HG03175 (cell line): ENCODE measurements around the gene SERAC1.

ENCODE experiments used
- ATAC-seq: cut with Tn5 transposase; IDR thresholded peaks from one replicate; pipeline ENCODE4 v1.9.1; 2021; ENCODE audit warnings: mild to moderate bottlenecking, moderate library complexity; ENCODE audit not compliant: unreplicated experiment

The SERAC1 gene

DNA sequence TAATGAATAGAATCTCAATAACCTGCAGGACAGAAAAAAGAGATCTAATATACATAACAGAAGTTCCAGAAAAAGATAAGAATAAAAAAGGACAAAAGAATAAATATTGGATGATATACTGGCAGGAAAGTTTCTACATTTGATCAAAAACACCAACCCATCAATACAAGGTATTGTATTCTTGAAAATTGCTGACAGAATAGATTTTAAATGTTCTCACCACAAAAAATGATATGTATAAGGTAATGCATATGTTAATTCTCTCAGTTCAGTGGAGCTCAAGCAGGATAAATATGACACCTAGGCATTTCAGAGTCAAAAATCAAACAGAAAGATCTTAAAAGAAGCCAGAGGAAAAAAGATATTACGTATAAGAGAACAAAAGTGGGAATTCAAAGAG, 43.8 kb downstream of the SERAC1 start:
- ATAC-seq, result no peak

DNA sequence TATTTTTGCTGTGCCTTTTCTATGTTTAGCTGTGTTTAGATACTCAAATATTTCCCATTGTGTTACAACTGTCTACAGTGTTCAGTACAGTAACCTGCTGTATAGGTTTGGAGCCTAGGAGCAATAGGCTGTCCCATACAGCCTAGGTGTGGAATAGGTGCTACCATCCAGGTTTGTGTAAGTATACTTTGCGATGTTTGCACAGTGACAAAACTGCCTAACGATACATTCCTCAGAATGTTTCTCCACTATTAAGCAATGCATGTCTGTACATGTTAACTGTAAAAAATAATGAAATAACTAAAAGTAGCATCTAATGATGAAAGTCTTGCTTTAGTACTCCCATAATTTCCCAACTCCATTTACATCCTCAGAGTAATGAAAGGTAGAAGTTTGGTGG, 46.0 kb downstream of the SERAC1 start:
- no peak for ATAC-seq

DNA sequence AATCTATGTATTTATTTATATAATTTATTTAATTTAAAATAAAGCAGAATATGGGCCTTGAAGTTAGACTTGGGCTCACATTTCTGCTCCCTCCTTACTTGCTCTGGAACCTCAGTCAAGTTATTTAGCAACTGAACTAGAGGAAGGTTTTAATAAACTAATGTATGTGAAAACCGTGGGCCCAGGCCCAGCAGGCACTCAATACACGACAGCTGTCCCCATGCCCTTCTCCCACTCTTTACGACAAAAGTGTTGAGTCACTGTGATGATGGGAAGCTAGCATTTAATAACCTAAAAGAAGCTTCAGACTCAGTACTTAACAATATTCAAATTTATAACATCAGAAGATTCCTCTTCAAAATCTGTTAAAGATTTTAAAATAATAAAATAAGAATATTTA, 46.7 kb downstream of the SERAC1 start:
- no peak for ATAC-seq

DNA sequence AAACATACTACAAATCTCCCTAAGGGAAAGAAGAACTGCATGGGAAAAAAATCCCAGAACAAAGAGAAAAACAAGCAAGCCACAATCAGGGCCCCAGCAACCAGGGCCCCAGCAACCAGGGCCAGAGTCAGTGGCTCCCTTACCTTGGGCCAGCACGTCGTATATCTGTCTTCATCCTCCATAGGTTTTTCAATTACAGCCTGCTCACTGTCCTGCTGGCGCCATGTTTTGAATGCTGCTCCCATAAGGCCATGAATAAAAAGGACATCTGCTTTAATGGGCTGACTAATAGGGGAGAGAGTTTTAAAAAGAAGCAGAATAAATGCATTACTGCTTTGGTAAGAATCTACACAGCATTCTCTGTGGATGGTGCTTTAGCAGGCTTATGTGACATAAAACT, 49.2 kb downstream of the SERAC1 start:
- ATAC-seq, result no peak

DNA sequence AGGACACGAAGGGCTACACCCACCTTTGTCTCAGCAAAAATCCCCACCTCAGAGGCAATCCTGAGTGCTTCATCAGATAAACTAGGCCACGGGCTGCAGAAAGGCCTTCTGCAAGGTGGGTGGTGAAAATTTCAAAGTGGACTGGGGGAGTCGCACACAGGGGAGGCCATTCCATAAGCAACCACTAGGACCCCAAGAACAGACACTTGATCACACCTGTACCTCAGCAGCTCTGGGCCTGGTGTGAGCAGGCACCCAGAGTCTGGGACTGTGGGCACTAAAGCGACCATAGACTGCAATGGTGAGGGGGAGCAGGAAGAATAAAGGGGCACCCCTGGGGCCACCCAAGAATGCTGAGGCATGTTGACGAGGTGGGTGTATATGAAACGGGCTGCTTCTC, 52.6 kb downstream of the SERAC1 start:
- ATAC-seq, result no peak

DNA sequence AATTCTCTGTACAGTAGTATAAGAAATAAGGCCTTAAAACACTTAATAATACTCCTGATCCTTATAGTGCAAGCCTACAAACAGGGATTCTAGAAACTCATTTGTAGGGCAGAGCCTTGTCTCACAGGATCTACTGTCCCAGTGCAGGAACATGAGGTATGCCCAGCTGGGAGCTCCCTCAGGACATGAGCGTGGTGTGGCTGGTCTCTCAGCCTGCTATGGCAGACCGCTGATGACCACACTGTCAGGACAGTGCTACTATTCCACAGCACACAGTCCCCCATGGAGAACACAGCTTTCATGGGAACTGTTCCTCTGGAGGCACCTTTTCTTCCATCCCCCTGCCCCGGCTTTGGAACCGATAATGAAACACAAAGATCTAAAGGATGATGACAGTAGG, 53.0 kb downstream of the SERAC1 start:
- no peak for ATAC-seq

DNA sequence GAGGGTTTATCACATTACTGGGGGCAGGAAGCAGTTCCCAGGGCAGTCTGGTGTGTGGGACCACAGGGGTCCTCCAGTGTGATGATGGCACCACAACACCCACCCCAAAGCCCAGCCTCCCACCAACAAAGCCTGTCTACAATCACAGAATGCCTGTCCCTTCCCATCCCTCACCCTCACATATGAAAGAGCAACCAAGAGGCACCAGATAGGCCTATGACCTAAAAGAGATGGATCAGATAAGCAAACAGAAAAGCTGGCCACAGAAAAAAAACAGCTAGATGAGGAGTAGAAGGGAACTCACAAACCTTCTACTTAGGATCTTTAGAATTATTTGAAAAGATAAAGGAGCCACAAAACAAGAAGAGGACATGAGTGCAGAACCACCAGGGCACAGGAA, 54.3 kb downstream of the SERAC1 start:
- no peak for ATAC-seq

DNA sequence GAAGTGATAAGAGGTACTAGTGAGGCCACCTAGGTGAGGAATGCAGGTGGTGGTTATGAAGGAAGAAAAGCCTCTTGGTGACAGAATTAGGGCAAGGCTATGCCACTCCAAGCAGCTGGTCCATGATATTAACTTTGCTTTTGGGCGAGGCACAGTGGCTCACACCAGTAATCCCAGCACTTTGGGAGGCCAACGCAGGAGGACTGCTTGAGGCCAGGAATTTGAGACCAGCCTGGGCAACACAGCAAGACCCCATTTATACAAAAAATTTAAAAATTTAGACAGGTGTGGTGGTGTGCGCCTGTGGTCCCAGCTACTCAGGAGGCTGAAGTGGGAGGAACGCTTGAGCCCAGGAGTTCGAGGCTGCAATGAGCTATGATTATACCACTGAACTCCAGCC, 56.1 kb downstream of the SERAC1 start:
- ATAC-seq, result no peak

DNA sequence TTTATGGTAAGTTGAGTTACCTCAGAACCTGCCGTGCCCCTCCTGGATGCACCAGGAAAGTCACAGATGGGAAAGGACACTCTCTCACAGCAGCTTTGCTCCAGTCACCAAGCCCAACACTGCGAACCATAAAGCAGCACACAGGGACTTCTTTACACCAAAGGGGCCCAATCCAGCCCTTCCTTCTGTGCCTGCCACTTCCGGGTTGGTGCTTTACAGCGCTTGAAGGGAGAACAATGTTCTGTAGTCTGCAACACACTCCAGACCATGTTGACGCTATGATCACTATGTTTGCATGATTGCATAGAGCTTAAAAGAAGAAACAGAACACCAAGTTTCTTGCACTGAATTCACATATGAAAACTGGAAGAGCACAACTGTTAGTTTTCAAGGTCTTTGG, 57.1 kb downstream of the SERAC1 start:
- ATAC-seq, result no peak

DNA sequence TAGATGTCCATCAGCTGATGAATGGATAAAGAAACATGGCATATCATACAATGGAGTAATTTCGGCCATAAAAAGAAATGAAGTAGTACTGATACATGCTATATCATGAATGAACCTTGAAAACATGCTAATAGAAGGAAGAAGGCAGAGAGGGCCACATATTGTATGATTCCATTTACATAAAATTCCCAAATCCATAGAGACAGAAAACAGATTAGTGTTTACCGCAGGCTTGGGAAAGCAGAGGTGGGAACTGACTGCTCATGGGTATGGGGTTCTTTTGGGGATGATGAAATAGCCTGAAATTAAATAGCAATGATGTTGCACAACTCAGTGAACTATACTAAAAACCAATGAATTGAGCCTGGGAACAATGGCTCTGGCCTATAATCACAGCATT, 58.3 kb downstream of the SERAC1 start:
- ATAC-seq, result no peak

DNA sequence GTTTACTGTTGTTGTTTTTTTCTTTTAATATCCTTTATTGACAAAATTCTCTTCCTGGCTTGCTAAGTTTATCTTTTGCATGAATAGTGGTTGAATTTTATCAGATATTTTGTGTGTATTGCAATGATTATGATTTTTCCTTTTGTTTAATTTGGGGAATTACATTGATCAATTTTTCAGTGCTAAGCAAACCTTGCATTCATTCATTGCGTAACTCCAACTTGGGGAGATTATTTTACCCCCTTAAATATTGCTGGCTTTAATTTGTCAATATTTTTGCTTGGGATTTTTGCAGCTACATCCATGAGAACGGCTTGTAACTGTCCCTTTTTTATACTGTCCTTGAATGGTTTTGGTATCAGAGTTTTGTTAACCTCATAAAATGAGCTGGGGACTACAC, 63.4 kb downstream of the SERAC1 start:
- ATAC-seq, result no peak

DNA sequence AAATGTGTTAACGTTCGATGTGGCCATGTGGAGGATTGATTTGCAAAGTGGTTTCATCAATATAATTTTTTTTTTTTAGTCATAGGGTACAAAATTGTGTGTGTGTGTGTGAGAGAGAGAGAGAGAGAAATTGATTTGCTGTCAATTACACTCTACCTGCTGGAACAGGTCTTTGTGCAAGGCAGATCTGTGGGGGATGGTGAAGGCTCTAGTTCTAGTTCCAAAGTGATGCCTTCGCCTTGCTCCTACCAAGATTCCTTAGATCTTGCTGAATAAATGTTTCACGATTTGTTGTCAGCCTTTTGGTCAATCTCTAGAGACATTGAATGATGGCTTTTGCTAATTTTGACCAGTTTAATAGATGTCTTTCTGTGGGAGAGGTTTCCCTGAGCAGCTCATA, 64.8 kb downstream of the SERAC1 start:
- no peak for ATAC-seq

DNA sequence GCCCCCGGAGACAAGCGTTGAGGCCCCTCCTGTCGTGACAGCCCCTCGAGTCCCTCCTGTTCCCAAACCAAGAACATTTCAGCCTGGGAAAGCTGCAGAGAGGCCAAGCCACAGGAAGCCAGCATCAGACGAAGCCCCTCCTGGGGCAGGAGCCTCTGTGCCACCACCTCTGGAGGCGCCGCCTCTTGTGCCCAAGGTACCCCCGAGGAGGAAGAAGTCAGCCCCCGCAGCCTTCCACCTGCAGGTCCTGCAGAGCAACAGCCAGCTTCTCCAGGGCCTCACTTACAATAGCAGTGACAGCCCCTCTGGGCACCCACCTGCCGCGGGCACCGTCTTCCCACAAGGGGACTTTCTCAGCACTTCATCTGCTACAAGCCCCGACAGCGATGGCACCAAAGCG, 72.4 kb downstream of the SERAC1 start:
- ATAC-seq, result no peak

DNA sequence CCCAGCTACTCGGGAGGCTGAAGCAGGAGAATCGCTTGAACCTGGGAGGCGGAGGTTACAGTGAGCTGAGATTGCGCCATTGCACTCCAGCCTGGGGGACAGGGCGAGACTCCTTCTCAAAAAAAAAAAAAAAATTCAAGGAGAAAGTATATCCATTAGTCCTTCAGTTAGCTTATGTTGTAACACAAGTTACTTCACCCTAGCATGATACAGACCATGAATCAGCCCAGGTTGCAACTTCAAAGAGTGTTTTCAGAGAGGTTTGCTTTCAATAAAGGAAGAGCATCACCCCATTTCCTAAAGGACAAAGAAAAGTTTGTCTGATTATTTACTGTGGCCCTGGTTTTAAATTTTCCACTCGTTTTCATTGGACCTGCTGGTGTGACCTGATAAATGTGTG, 73.0 kb downstream of the SERAC1 start:
- no peak for ATAC-seq

DNA sequence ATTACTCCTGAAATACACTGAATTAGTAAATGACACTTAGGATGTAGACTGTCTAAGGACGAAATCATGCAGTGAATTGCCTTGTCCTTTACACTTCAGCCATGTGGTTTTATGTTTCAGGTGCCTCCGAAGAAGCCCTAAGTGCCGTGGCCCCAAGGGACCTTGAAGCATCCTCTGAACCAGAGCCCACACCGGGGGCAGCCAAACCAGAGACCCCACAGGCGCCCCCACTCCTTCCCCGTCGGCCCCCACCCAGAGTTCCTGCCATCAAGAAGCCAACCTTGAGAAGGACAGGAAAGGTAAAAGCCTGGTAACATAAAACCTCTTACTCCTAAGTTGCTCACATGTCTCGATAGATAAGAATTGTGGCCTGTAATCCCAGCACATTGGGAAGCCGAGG, 75.3 kb downstream of the SERAC1 start:
- no peak for ATAC-seq

DNA sequence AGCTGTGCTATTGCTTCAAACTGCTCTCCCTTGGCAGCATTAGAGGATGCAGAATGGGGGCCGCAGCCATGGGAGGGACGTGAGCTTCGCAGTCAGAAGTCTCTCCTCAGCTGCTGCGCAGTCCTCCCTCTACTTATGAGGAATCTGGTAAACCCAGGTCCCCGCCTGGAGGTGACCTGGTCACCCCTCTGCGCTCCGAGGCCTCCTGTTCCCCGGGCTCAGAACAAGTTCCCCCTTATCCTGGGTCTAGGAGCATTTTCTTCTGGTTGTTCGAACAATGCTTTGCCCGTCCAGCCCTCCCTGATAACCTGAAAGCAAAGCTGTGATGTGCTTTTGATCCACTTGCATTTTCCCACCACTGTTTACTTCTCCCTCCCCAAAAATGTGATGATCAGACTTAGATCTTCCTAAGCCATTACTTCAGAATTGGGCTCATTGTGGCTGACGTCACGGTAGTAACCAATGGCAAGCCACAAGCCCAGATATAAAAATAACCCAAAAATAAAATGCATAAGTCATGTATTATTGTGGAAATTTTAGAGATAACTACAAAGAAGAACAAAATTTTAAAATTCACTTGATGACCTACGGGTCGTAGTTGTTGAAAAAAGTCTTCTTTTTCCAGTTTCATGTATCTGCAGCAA, 80.7 kb downstream of the SERAC1 start:
- no peak for ATAC-seq

DNA sequence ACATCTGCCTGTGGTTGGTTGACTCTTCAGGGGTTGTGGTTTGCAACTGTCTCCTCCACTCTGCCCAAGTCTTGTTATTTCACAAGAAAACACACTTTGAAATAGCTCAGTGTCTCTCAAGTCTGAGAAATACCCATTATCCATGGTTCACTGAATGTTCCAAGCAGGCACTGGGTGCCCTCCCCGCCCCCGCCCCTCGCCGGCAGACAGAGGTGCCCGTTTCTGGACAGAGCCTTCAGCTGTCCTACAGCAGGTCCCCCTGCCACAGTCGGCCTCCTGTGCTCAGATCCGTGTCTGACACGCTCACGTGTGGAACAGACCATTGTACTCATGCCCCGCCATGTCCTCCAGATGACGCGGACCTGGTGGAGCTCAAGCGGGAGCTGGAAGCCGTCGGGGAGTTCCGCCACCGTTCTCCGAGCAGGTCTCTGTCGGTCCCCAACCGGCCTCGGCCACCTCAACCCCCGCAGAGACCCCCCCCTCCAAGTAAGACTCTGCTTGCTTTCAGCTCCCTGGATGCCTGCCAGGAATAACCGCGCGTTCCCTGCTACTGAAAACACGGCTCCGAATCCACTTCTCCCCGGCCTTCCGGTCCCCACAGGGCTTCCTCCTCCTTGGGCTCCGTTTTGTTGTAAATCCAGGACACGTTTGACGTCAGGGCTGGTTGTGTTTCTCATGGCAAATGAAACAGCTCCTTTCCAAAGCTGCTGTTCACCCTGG, 81.4 kb downstream of the SERAC1 start:
- no peak for ATAC-seq

DNA sequence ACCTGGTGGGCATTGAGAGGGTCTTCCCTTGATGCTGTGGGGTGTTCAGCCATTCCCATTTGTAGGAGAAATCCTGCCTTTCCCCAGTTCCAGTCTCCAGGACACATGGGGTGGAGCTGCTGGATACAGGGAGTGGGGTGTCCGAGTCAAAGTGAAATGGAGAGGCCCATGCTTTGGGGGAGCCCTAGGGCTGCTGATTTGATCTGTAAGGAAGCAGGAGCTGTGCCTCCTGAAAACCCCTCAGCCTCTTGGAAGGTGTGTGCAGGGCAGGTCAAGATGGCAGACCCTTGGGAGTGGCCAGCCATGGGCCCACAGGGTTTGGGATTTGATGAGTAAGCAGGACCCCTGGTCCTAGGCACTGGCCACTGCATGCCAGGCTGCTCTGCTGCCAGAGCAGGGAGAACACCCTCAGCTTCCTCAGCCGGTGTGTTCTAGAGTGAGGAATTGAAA, 82.0 kb downstream of the SERAC1 start:
- ATAC-seq, result peak; percentile 68

DNA sequence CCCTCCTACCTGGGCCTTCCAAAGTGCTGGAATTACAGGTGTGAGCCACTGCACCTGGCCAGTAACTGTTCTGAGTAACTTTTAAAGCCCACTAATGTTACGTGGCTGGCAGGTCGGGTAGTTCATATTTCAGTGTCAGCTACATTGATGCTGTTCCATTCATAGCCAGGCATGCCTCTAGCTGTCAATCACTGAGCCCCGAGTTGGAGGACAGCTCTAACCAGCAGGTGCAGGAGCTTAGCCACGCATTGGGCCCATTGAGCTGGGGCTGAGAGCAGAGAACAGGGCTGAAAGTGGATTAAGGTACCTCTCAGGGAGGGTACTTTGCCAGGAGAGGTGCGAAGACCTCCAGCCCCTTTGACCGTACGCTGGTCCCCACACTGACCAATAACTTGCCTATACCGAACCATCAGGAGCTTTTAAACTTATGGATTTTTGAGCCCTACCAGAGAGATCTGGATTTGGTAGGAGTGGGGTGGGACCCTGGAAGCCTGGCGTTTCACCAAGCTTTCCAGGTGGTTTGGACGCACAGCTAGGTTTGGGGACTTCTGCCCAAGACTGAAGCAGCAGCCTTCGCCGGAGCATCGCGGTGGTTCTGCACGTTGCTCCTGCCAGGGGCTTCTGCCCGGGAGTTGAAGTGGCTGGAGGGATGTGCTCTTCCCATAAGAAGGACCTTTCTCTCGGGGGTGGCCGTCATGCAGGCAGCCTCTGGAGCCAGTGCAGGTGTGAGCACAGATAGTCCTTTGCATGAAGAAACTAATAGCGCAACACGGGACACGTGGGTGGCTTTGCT, 82.6 kb downstream of the SERAC1 start:
- ATAC-seq, result no peak

DNA sequence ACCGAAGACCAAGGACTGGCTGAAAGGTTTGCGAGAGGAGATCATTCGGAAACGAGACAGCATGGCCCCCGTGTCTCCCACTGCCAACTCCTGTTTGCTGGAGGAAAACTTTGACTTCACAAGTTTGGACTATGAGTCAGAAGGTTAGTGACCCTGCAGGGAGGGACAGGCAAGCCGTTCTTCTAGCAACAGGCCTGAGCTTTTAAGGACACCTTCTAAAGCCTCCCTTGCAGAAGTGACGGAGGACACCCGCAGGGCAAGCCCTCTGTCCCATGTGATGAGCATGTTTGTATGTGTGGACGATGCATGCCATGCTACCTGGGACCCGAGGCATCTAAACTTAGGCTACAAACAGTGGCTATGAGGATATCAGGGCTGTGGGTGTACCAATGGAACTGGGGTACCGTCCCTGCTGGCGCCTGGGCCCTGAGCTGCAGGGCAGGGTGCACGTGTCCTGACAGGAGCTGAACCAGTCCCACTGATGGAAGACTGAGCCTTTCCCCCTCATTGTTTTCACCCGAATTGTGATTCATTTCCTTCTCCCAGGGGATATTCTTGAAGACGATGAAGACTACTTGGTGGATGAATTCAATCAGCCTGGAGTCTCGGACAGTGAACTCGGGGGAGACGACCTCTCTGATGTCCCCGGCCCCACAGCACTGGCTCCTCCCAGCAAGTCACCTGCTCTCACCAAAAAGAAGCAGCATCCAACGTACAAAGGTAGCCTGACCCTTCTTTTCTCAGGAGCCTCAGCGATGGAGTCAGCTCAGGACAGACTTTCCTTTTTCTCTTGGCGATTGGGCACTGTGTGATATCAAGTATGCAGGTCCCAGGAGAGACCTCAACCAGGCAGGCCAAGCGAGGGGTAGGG, 84.4 kb downstream of the SERAC1 start:
- no peak for ATAC-seq

DNA sequence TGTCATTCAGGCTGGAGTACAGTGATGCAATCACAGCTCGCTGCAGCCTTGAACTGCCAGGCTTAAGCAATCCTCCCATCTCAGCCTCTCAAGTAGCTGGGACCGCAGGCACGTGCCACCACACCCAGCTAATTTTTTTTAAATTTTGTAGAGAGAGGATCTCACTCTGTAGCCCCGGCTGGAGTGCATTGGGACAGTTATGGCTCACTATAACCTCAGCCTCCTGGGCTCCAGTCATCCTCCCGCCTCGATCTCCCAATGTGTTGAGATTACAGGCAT, 86.5 kb downstream of the SERAC1 start:
- no peak for ATAC-seq
